GM23338 (cell line): ENCODE measurements around the gene CYP2W1. TPM values are rescaled to one million over a fixed set of nuclear protein-coding genes. Genes with fewer than 3 reads are reported as not detected.

ENCODE experiments used
- ATAC-seq: fragments of 200-7000 bp; cut with Tn5 transposase; 3 replicates; pipeline ENCODE4 v1.9.1; 2020
- DNase-seq: peaks from one replicate; pipeline ENCODE4 v3.0.0-alpha.2; 2015; ENCODE audit warnings: low spot score
- H2AFZ ChIP-seq: fragments of 200-600 bp; sonication (generic); 2 replicates; pipeline ENCODE4 v1.8.0; 2016; ENCODE audit warnings: antibody characterized with exemption, mild to moderate bottlenecking, moderate library complexity
- H3F3A ChIP-seq: fragments of 200-600 bp; sonication (generic); replicated peaks from 2 replicates; pipeline ENCODE4 v1.8.0; 2017; ENCODE audit warnings: antibody characterized with exemption, mixed run types, low read depth
- H3K27ac ChIP-seq: fragments of 200-600 bp; sonication (generic); 2 replicates; pipeline ENCODE4 v1.6.1; 2016; ENCODE audit warnings: low read depth
- H3K27me3 ChIP-seq: fragments of 200-600 bp; sonication (generic); 2 replicates; pipeline ENCODE4 v1.8.0; 2016; ENCODE audit warnings: mild to moderate bottlenecking, mixed run types, moderate library complexity; ENCODE audit not compliant: insufficient read depth
- H3K36me3 ChIP-seq: fragments of 200-600 bp; sonication (generic); 2 replicates; pipeline ENCODE4 v1.8.0; 2016; ENCODE audit warnings: mild to moderate bottlenecking; ENCODE audit not compliant: insufficient read depth
- H3K4me1 ChIP-seq: fragments of 200-600 bp; sonication (generic); 2 replicates; pipeline ENCODE4 v1.8.0; 2016; ENCODE audit warnings: mild to moderate bottlenecking, moderate library complexity; ENCODE audit not compliant: insufficient read depth
- H3K4me2 ChIP-seq: fragments of 200-600 bp; sonication (generic); 2 replicates; pipeline ENCODE4 v1.7.1; 2017; ENCODE audit warnings: mixed run types
- H3K4me3 ChIP-seq: fragments of 200-600 bp; sonication (generic); 2 replicates; pipeline ENCODE4 v1.6.1; 2016; ENCODE audit warnings: mixed run types
- H3K79me2 ChIP-seq: fragments of 200-600 bp; sonication (generic); replicated peaks from 2 replicates; pipeline ENCODE4 v1.8.0; 2017; ENCODE audit warnings: mild to moderate bottlenecking; ENCODE audit not compliant: insufficient read depth
- H3K9me2 ChIP-seq: fragments of 200-600 bp; sonication (generic); 2 replicates; pipeline ENCODE4 v1.8.0; 2017; ENCODE audit not compliant: insufficient read depth
- H4K20me1 ChIP-seq: fragments of 200-600 bp; sonication (generic); replicated peaks from 2 replicates; pipeline ENCODE4 v1.8.0; 2017; ENCODE audit warnings: mild to moderate bottlenecking; ENCODE audit not compliant: insufficient read depth
- H3K27ac Mint-ChIP-seq: 2 replicates; pipeline ENCODE4 v1.8.0; 2020; ENCODE audit warnings: inconsistent platforms, mild to moderate bottlenecking, moderate library complexity, mixed read lengths
- H3K27me3 Mint-ChIP-seq: 3 replicates; pipeline ENCODE4 v1.8.0; 2022; ENCODE audit warnings: low read depth, mild to moderate bottlenecking, moderate library complexity, mixed read lengths, inconsistent platforms; ENCODE audit not compliant: insufficient read depth, poor library complexity
- H3K36me3 Mint-ChIP-seq: 3 replicates; pipeline ENCODE4 v1.8.0; 2021; ENCODE audit warnings: low read depth, mild to moderate bottlenecking, inconsistent platforms, moderate library complexity, mixed read lengths
- H3K4me1 Mint-ChIP-seq: 3 replicates; pipeline ENCODE4 v1.8.0; 2020; ENCODE audit warnings: mild to moderate bottlenecking, inconsistent platforms, mixed read lengths
- H3K4me3 Mint-ChIP-seq: 3 replicates; pipeline ENCODE4 v1.8.0; 2021; ENCODE audit warnings: moderate library complexity, mild to moderate bottlenecking, inconsistent platforms, mixed read lengths
- H3K9me3 Mint-ChIP-seq: 3 replicates; pipeline ENCODE4 v1.8.0; 2020; ENCODE audit warnings: moderate library complexity, mild to moderate bottlenecking, inconsistent platforms, mixed read lengths
- CREB1 ChIP-seq: fragments of 250-450 bp; sonication (Bioruptor Pico); IDR thresholded peaks from 2 replicates; pipeline ENCODE4 v1.5.0; 2020; ENCODE audit warnings: low read depth, mild to moderate bottlenecking, moderate library complexity
- ETS1 ChIP-seq: IDR thresholded peaks from 2 replicates; pipeline ENCODE4 v1.6.1; 2016; ENCODE audit warnings: antibody characterized with exemption
- EZH2 ChIP-seq: fragments of 200-600 bp; sonication (generic); IDR thresholded peaks from one replicate; pipeline ENCODE4 v1.8.0; 2017; ENCODE audit warnings: antibody characterized with exemption, mild to moderate bottlenecking, low read depth; ENCODE audit not compliant: unreplicated experiment
- EZH2phosphoT487 ChIP-seq: fragments of 200-600 bp; sonication (generic); IDR thresholded peaks from one replicate; pipeline ENCODE4 v1.8.1; 2018; ENCODE audit warnings: antibody characterized with exemption; ENCODE audit not compliant: unreplicated experiment
- JUNB ChIP-seq: IDR thresholded peaks from one replicate; pipeline ENCODE4 v1.6.1; 2016; ENCODE audit warnings: antibody characterized with exemption; ENCODE audit not compliant: unreplicated experiment
- ZNF331 ChIP-seq: fragments of 250-450 bp; sonication (Bioruptor Pico); IDR thresholded peaks from 2 replicates; pipeline ENCODE4 v1.5.0; 2020; ENCODE audit warnings: low read depth, mild to moderate bottlenecking, moderate library complexity
- ZNF462 ChIP-seq: fragments of 250-450 bp; sonication (Bioruptor Pico); IDR thresholded peaks from 2 replicates; pipeline ENCODE4 v1.5.0; 2020; ENCODE audit warnings: mild to moderate bottlenecking, moderate library complexity
- polyA plus RNA-seq: library from polyadenylated mRNA; unstranded; fragments of >200 nt; fragmentation: Nextera tagmentation; extraction: Ambion mirVana; gene quantifications from 2 replicates; pipeline ENCODE4 v1.2.1, GENCODE V29; 2016
- total RNA-seq: library from RNA; depleted of rRNA; stranded (reverse); fragments of >200 nt; shearing (Covaris generic); gene quantifications from 2 replicates; pipeline ENCODE4 v1.2.3, GENCODE V29; 2014

Gene CYP2W1
- total and polyA plus RNA-seq, 2 experiments from 2014 or later, result not detected

- no peak for ATAC-seq
- peaks cover 7% of the 10 kb centered on the region; the same call in 2 of the 3 replicates for H3K36me3 Mint-ChIP-seq
- H3F3A ChIP-seq, result peaks cover 5% of the 10 kb centered on the region; the same call in 1 of the 2 replicates
- peak overlapping the region; percentile 79 for H3K4me3 Mint-ChIP-seq
- H3K4me3 ChIP-seq, result peak overlapping the region; percentile 61; the same call in 1 of the 2 replicates
- H3K4me1 ChIP-seq, result no peaks in the 10 kb centered on the region; the same call in 1 of the 2 replicates
- H3K27ac Mint-ChIP-seq, result no peak overlapping the region
- no peaks in the 10 kb centered on the region for H3K27me3 ChIP-seq
- peak overlapping the region; percentile 82; the same call in 1 of the 2 replicates for H3K4me2 ChIP-seq
- no peak overlapping the region for H2AFZ ChIP-seq
- peaks cover 8% of the 10 kb centered on the region for H4K20me1 ChIP-seq
- H3K9me2 ChIP-seq, result no peaks in the 10 kb centered on the region
- H3K9me3 Mint-ChIP-seq, result no peaks in the 10 kb centered on the region; the same call in 2 of the 3 replicates
- no peak for TF ChIP-seq EZH2phosphoT487
- TF ChIP-seq CREB1 (CRISPR knock-in tag), result no peak
- peaks cover 5% of the 10 kb centered on the region; the same call in 2 of the 3 replicates for H3K4me1 Mint-ChIP-seq
- H3K27me3 Mint-ChIP-seq, result peaks cover 16% of the 10 kb centered on the region
- peaks cover 4% of the 10 kb centered on the region; the same call in 1 of the 2 replicates for H3K79me2 ChIP-seq
- no peaks in the 10 kb centered on the region for H3K36me3 ChIP-seq
- DNase-seq, result no peak
- no peak overlapping the region for H3K27ac ChIP-seq
Observed at GRCh38 chr7:1026721-1027161, 43.8 kb downstream of the CYP2W1 start.

- H3K27ac Mint-ChIP-seq, result peak overlapping the region; percentile 67; the same call in 1 of the 2 replicates
- ATAC-seq (peak; percentile 33), DNase-seq (peak; percentile 72)
- H3K27ac ChIP-seq, result no peak overlapping the region
- H3K4me2 ChIP-seq, result peak overlapping the region; percentile 82
- peak overlapping the region; percentile 79 for H3K4me3 Mint-ChIP-seq
- no peaks in the 10 kb centered on the region for H3K27me3 ChIP-seq
- TF ChIP-seq ZNF462 (CRISPR knock-in tag) (no peak), EZH2phosphoT487 (no peak), JUNB (no peak), ZNF331 (CRISPR knock-in tag) (no peak), CREB1 (CRISPR knock-in tag) (no peak), ETS1 (no peak), EZH2 (no peak)
- no peak overlapping the region for H2AFZ ChIP-seq
- H3K27me3 Mint-ChIP-seq, result peaks cover 15% of the 10 kb centered on the region
- H3K4me1 ChIP-seq, result no peaks in the 10 kb centered on the region; the same call in 1 of the 2 replicates
- no peaks in the 10 kb centered on the region; the same call in 2 of the 3 replicates for H3K9me3 Mint-ChIP-seq
- peaks cover 4% of the 10 kb centered on the region; the same call in 1 of the 2 replicates for H3K79me2 ChIP-seq
- no peaks in the 10 kb centered on the region for H3K9me2 ChIP-seq
- H3K36me3 Mint-ChIP-seq, result peaks cover 7% of the 10 kb centered on the region; the same call in 2 of the 3 replicates
- peaks cover 5% of the 10 kb centered on the region; the same call in 1 of the 2 replicates for H3F3A ChIP-seq
- no peaks in the 10 kb centered on the region for H3K36me3 ChIP-seq
- peaks cover 5% of the 10 kb centered on the region; the same call in 2 of the 3 replicates for H3K4me1 Mint-ChIP-seq
- peak overlapping the region; percentile 61 for H3K4me3 ChIP-seq
- peaks cover 8% of the 10 kb centered on the region for H4K20me1 ChIP-seq
Observed at GRCh38 chr7:1027242-1028043, 44.5 kb downstream of the CYP2W1 start.
